GM19395 (cell line): ENCODE data around the gene PGM5.

Experiments
- ATAC-seq: cut with Tn5 transposase; IDR thresholded peaks from one replicate; pipeline ENCODE4 v1.9.1; 2021; ENCODE audit warnings: mild to moderate bottlenecking, moderate library complexity; ENCODE audit not compliant: unreplicated experiment

The PGM5 gene

GRCh38 chr9:68530618-68531017 is 174.2 kb downstream of the PGM5 start:
- ATAC-seq: no peak

GRCh38 chr9:68532131-68532530 is 175.7 kb downstream of the PGM5 start:
- ATAC-seq: no peak

- ATAC-seq: no peak
Measured at GRCh38 chr9:68533678-68534077, 177.3 kb downstream of the PGM5 start.

- no peak for ATAC-seq
Measured at GRCh38 chr9:68536876-68537615, 180.6 kb downstream of the PGM5 start.

- ATAC-seq: no peak
Measured at GRCh38 chr9:68537616-68537880, 181.1 kb downstream of the PGM5 start.

- no peak for ATAC-seq
Measured at GRCh38 chr9:68538200-68538599, 181.8 kb downstream of the PGM5 start.

GRCh38 chr9:68540712-68541535 is 184.5 kb downstream of the PGM5 start, which contains the start of gene TMEM252:
Gene TMEM252, minus strand, starts transcription at chr9:68540883. Its CDS starts 69 bp downstream, at chr9:68540814.
- ATAC-seq: no peak

- no peak for ATAC-seq
Measured at GRCh38 chr9:68541568-68541967, 185.2 kb downstream of the PGM5 start.

- peak; percentile 52 for ATAC-seq
Measured at GRCh38 chr9:68545033-68545705, 188.8 kb downstream of the PGM5 start.

GRCh38 chr9:68546596-68547390 is 190.4 kb downstream of the PGM5 start:
- ATAC-seq: peak; percentile 85

- ATAC-seq: no peak
Measured at GRCh38 chr9:68547417-68547816, 191.0 kb downstream of the PGM5 start.

GRCh38 chr9:68548241-68548640 is 191.8 kb downstream of the PGM5 start:
- ATAC-seq: no peak

- ATAC-seq: no peak
Measured at GRCh38 chr9:68551191-68551590, 194.8 kb downstream of the PGM5 start.

- ATAC-seq: no peak
Measured at GRCh38 chr9:68552700-68553476, 196.5 kb downstream of the PGM5 start.

- ATAC-seq: no peak
Measured at GRCh38 chr9:68555437-68556150, 199.2 kb downstream of the PGM5 start.

GRCh38 chr9:68558545-68558944 is 202.1 kb downstream of the PGM5 start:
- ATAC-seq: no peak

GRCh38 chr9:68560071-68560844 is 203.8 kb downstream of the PGM5 start:
- peak; percentile 69 for ATAC-seq

GRCh38 chr9:68562461-68562860 is 206.1 kb downstream of the PGM5 start:
- no peak for ATAC-seq

GRCh38 chr9:68567565-68567964 is 211.2 kb downstream of the PGM5 start:
- no peak for ATAC-seq
